Measurements from ENCODE around the gene CSRP3.

GRCh38 chr11:19187114-19187832 is 14.5 kb downstream of the CSRP3 start:
- TF ChIP-seq, protein P1, sequence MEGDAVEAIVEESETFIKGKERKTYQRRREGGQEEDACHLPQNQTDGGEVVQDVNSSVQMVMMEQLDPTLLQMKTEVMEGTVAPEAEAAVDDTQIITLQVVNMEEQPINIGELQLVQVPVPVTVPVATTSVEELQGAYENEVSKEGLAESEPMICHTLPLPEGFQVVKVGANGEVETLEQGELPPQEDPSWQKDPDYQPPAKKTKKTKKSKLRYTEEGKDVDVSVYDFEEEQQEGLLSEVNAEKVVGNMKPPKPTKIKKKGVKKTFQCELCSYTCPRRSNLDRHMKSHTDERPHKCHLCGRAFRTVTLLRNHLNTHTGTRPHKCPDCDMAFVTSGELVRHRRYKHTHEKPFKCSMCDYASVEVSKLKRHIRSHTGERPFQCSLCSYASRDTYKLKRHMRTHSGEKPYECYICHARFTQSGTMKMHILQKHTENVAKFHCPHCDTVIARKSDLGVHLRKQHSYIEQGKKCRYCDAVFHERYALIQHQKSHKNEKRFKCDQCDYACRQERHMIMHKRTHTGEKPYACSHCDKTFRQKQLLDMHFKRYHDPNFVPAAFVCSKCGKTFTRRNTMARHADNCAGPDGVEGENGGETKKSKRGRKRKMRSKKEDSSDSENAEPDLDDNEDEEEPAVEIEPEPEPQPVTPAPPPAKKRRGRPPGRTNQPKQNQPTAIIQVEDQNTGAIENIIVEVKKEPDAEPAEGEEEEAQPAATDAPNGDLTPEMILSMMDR (IDR thresholded peaks at IDR 0.05): no peak
- no peak for TF ChIP-seq POLR2A (IDR thresholded peaks at IDR 0.05)

Data from adrenal gland (tissue), 5 donors.